Neural progenitor cell (in vitro differentiated cells): Measurements from ENCODE around the gene APOBEC3H. TPM values are rescaled to one million over a fixed set of nuclear protein-coding genes. Genes with fewer than 3 reads are reported as not detected.

Experiments
- DNase-seq: peaks from one replicate; pipeline ENCODE4 v3.0.0-alpha.2; 2016; ENCODE audit warnings: low spot score
- H2AFZ ChIP-seq: fragments of 200-600 bp; sonication (generic); replicated peaks from 2 replicates; pipeline ENCODE4 v1.6.1; 2016; ENCODE audit warnings: antibody characterized with exemption
- H3F3A ChIP-seq: fragments of 200-600 bp; sonication (generic); 2 replicates; pipeline ENCODE4 v1.6.1; 2016; ENCODE audit warnings: antibody characterized with exemption, low read depth
- H3K27ac ChIP-seq: fragments of 200-600 bp; sonication (generic); 2 replicates; pipeline ENCODE4 v1.5.1; 2016; ENCODE audit warnings: mild to moderate bottlenecking
- H3K27me3 ChIP-seq: fragments of 200-600 bp; sonication (generic); 2 replicates; pipeline ENCODE4 v1.6.1; 2016; ENCODE audit warnings: mild to moderate bottlenecking, moderate library complexity
- H3K36me3 ChIP-seq: fragments of 200-600 bp; sonication (generic); 2 replicates; pipeline ENCODE4 v1.5.1; 2016
- H3K4me1 ChIP-seq: fragments of 200-600 bp; sonication (generic); 2 replicates; pipeline ENCODE4 v1.6.1; 2016; ENCODE audit warnings: mixed run types
- H3K4me2 ChIP-seq: fragments of 200-600 bp; sonication (generic); 2 replicates; pipeline ENCODE4 v1.6.1; 2016
- H3K4me3 ChIP-seq: fragments of 200-600 bp; sonication (generic); 2 replicates; pipeline ENCODE4 v1.5.1; 2016
- H3K79me2 ChIP-seq: fragments of 200-600 bp; sonication (generic); 2 replicates; pipeline ENCODE4 v1.6.1; 2016; ENCODE audit warnings: low read depth
- H3K9ac ChIP-seq: fragments of 200-600 bp; sonication (generic); 2 replicates; pipeline ENCODE4 v1.6.1; 2016
- H3K9me3 ChIP-seq: fragments of 200-600 bp; sonication (generic); 2 replicates; pipeline ENCODE4 v1.5.1; 2016; ENCODE audit warnings: low read depth
- H4K20me1 ChIP-seq: fragments of 200-600 bp; sonication (generic); 2 replicates; pipeline ENCODE4 v1.6.1; 2016; ENCODE audit warnings: low read depth
- H3K27ac Mint-ChIP-seq: 3 replicates; pipeline ENCODE4 v1.8.0; 2021; ENCODE audit warnings: mixed read lengths
- H3K27me3 Mint-ChIP-seq: 2 replicates; pipeline ENCODE4 v1.8.0; 2022; ENCODE audit warnings: low read depth, mild to moderate bottlenecking, inconsistent platforms, moderate library complexity, mixed read lengths; ENCODE audit not compliant: insufficient read depth
- H3K36me3 Mint-ChIP-seq: 3 replicates; pipeline ENCODE4 v1.8.0; 2021; ENCODE audit warnings: mixed read lengths
- H3K4me1 Mint-ChIP-seq: 3 replicates; pipeline ENCODE4 v1.8.0; 2021; ENCODE audit warnings: mixed read lengths
- H3K4me3 Mint-ChIP-seq: 3 replicates; pipeline ENCODE4 v1.8.0; 2021; ENCODE audit warnings: mild to moderate bottlenecking, moderate library complexity, mixed read lengths
- H3K9me3 Mint-ChIP-seq: 3 replicates; pipeline ENCODE4 v1.8.0; 2020; ENCODE audit warnings: mixed read lengths
- EZH2 ChIP-seq: fragments of 200-600 bp; sonication (generic); IDR thresholded peaks from 2 replicates; pipeline ENCODE4 v1.6.1; 2017; ENCODE audit warnings: antibody characterized with exemption, mild to moderate bottlenecking, moderate library complexity
- EZH2phosphoT487 ChIP-seq: fragments of 200-600 bp; sonication (generic); IDR thresholded peaks from 2 replicates; pipeline ENCODE4 v1.6.1; 2017; ENCODE audit warnings: antibody characterized with exemption
- total RNA-seq: library from RNA; depleted of rRNA; stranded (reverse); fragments of >200 nt; gene quantifications from 2 replicates; pipeline ENCODE4 v1.2.3, GENCODE V29; 2015; ENCODE audit warnings: low replicate concordance
- TF ChIP-seq, protein P1 (sequence below): fragments of 200-600 bp; sonication (generic); IDR thresholded peaks from 2 replicates; pipeline ENCODE4 v1.5.1; 2017; ENCODE audit warnings: antibody characterized with exemption, mild to moderate bottlenecking

APOBEC3H gene
- total RNA-seq, 1 donor from 2014 or later, result 1.4 TPM

DNA sequence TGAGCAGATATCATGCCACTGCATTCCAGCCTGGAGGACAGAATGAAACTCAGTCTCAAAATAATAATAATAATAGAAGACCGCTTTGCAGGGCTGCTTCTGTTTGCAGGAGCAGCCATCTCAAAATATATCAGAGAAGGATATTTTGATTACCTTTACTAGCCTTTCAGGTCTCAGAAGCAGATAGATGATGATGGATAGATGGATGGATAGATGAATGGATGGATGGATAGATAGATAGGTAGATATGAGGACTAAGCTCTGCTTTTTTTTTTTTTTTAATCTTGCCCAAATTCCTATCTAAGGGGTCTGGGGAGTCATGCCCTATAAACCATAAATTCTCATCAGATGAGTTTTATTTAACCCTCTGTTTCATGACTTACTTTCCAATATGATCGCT lies 18.5 kb downstream of the APOBEC3H start:
- no peak overlapping the region for H3K27ac Mint-ChIP-seq
- TF ChIP-seq EZH2phosphoT487 (no peak), EZH2 (no peak)
- TF ChIP-seq, protein P1, sequence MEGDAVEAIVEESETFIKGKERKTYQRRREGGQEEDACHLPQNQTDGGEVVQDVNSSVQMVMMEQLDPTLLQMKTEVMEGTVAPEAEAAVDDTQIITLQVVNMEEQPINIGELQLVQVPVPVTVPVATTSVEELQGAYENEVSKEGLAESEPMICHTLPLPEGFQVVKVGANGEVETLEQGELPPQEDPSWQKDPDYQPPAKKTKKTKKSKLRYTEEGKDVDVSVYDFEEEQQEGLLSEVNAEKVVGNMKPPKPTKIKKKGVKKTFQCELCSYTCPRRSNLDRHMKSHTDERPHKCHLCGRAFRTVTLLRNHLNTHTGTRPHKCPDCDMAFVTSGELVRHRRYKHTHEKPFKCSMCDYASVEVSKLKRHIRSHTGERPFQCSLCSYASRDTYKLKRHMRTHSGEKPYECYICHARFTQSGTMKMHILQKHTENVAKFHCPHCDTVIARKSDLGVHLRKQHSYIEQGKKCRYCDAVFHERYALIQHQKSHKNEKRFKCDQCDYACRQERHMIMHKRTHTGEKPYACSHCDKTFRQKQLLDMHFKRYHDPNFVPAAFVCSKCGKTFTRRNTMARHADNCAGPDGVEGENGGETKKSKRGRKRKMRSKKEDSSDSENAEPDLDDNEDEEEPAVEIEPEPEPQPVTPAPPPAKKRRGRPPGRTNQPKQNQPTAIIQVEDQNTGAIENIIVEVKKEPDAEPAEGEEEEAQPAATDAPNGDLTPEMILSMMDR, result no peak
- no peaks in the 10 kb centered on the region for H3K9me3 Mint-ChIP-seq
- Histone ChIP-seq H3K9ac (no peak overlapping the region), H3K4me2 (peak overlapping the region; percentile 72), H3K36me3 (no peaks in the 10 kb centered on the region), H3F3A (peaks cover 38% of the 10 kb centered on the region), H3K27ac (no peak overlapping the region), H3K4me1 (peaks cover 31% of the 10 kb centered on the region), H3K79me2 (no peaks in the 10 kb centered on the region), H3K9me3 (no peaks in the 10 kb centered on the region), H3K27me3 (peaks cover 19% of the 10 kb centered on the region), H3K4me3 (peak overlapping the region; percentile 30), H2AFZ (no peak overlapping the region), H4K20me1 (no peaks in the 10 kb centered on the region)
- H3K4me3 Mint-ChIP-seq, result no peak overlapping the region
- DNase-seq, result no peak
- peaks cover 18% of the 10 kb centered on the region for H3K27me3 Mint-ChIP-seq
- H3K36me3 Mint-ChIP-seq, result no peaks in the 10 kb centered on the region
- H3K4me1 Mint-ChIP-seq, result peaks cover 37% of the 10 kb centered on the region

DNA sequence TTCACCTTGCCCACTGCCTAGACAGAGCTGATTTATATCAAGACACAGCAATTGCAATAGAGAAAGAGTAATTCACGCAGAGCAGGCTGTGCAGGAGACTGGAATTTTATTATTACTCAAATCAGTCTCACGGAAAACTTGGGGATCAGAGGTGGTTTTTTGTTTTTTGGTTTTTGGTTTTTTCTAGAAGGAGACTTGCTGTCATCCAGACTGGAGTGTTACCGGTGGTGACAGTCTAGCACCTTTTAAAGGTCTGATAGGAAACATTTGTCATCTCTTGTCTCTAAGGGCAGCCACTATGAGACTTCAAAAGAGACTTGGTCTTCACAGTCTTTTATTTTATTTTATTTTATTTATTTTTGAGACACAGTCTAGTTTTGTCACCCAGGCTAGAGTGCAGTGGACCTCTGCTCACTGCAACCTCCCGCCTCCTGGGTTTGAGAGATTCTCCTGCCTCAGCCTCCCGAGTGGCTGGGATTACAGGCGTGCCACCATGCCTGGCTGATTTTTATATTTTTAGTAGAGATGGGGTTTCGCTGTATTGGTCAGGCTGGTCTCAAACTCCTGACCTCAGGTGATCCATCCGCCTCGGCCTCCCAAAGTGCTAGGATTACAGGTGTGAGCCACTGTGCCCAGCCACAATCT lies 19.1 kb downstream of the APOBEC3H start:
- no peaks in the 10 kb centered on the region for H3K9me3 Mint-ChIP-seq
- peaks cover 19% of the 10 kb centered on the region for H3K27me3 ChIP-seq

DNA sequence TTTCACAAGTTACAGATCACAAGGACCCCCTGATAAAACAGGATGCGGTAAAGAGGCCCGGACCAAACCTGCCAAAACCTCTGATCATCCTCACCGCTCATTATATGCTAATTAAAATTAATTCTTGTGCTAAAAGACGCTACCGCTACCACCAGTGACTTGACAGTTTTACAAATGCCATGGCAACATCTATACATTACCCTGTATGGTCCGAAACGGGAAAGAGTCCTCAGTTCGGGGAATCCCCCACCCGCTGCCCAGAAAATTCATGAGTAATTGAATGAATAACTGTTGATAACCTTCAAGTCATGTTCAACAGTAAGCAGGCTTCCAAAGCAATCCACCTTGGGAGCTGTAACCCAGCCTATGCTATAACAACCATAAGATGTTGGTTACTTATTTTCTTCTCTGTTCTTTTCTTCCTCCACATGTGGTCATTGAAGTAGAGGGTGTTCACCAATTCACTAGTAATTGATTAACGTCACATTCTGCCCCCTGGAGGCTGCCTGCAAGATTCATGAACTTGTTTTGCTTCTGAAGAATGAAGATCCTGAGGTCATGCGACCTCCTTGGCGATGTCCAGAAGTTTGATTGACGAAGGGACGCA lies 20.6 kb downstream of the APOBEC3H start:
- TF ChIP-seq EZH2phosphoT487, result no peak
- TF ChIP-seq, protein P1, result peak; percentile 65
- no peaks in the 10 kb centered on the region for H4K20me1 ChIP-seq
- DNase-seq, result peak; percentile 68

More for the DNA sequence above, 19.1 kb downstream of the APOBEC3H start:
- Mint-ChIP-seq H3K27me3 (peaks cover 18% of the 10 kb centered on the region), H3K36me3 (no peaks in the 10 kb centered on the region), H3K4me3 (no peak overlapping the region), H3K4me1 (peaks cover 33% of the 10 kb centered on the region), H3K27ac (no peak overlapping the region)
- H3F3A ChIP-seq, result peaks cover 33% of the 10 kb centered on the region
- no peaks in the 10 kb centered on the region for H4K20me1 ChIP-seq
- peaks cover 26% of the 10 kb centered on the region for H3K4me1 ChIP-seq
- TF ChIP-seq EZH2, result no peak
- TF ChIP-seq EZH2phosphoT487, result no peak
- TF ChIP-seq, protein P1, result no peak
- H3K9me3 ChIP-seq, result no peaks in the 10 kb centered on the region
- H3K36me3 ChIP-seq, result no peaks in the 10 kb centered on the region
- H3K27ac ChIP-seq, result no peak overlapping the region
- H3K9ac ChIP-seq, result no peak overlapping the region
- peak overlapping the region; percentile 72 for H3K4me2 ChIP-seq
- no peak overlapping the region for H2AFZ ChIP-seq
- no peak overlapping the region for H3K4me3 ChIP-seq
- DNase-seq, result no peak
- no peaks in the 10 kb centered on the region for H3K79me2 ChIP-seq

More for the DNA sequence above, 20.6 kb downstream of the APOBEC3H start:
- H3K27ac ChIP-seq, result no peak overlapping the region
- H3K4me1 ChIP-seq, result peaks cover 22% of the 10 kb centered on the region
- Mint-ChIP-seq H3K36me3 (no peaks in the 10 kb centered on the region), H3K4me1 (peaks cover 26% of the 10 kb centered on the region), H3K9me3 (no peaks in the 10 kb centered on the region), H3K27me3 (peaks cover 20% of the 10 kb centered on the region), H3K27ac (no peak overlapping the region), H3K4me3 (peak overlapping the region; percentile 4)
- no peak overlapping the region for H2AFZ ChIP-seq
- peaks cover 26% of the 10 kb centered on the region for H3F3A ChIP-seq
- peaks cover 19% of the 10 kb centered on the region for H3K27me3 ChIP-seq
- H3K79me2 ChIP-seq, result no peaks in the 10 kb centered on the region
- no peak overlapping the region for H3K9ac ChIP-seq
- no peaks in the 10 kb centered on the region for H3K36me3 ChIP-seq
- no peak overlapping the region for H3K4me3 ChIP-seq
- no peak overlapping the region for H3K4me2 ChIP-seq
- H3K9me3 ChIP-seq, result no peaks in the 10 kb centered on the region
